GM12878 (cell line): ENCODE results near the gene MAST2. TPM values are rescaled to one million over a fixed set of nuclear protein-coding genes. Genes with fewer than 3 reads are reported as not detected.

ENCODE experiments used
- ATAC-seq: fragments of 200-7000 bp; cut with Tn5 transposase; 3 replicates; pipeline ENCODE4 v1.9.1; 2020; ENCODE audit warnings: mild to moderate bottlenecking, moderate library complexity
- BruUV-seq: library from RNA; stranded (reverse); fragments of 400-500 nt; replicated peaks from 2 replicates; lab custom pipeline; 2021; lab: Mats Ljungman, UMichigan
- CTCF ChIA-PET: fragments of 300-600 bp; sonication (Branson Sonifier 250); formaldehyde crosslinking; extraction: SDS; loops from one replicate; lab custom pipeline; 2021; ENCODE audit warnings: inconsistent platforms; lab: Yijun Ruan, JAX
- POLR2A ChIA-PET: fragments of 350-600 bp; formaldehyde crosslinking; extraction: SDS; loops from one replicate; lab custom pipeline; 2021; ENCODE audit warnings: inconsistent platforms; lab: Charles Lee
- RAD21 ChIA-PET: fragments of 300-600 bp; sonication (Branson Sonifier 250); formaldehyde crosslinking; loops from one replicate; lab custom pipeline; 2023; ENCODE audit warnings: antibody characterized with exemption; ENCODE audit not compliant: unreplicated experiment; lab: Charles Lee
- SMC1A ChIA-PET: fragments of 300-600 bp; sonication (Branson Sonifier 250); formaldehyde crosslinking; loops from one replicate; lab custom pipeline; 2023; ENCODE audit not compliant: unreplicated experiment, uncharacterized antibody; lab: Charles Lee
- DNase-seq: peaks from one replicate; pipeline ENCODE4 v3.0.0-alpha.2; 2011; ENCODE audit warnings: low read depth, low spot score
- FAIRE-seq: peaks from 3 replicates; lab custom pipeline; 2011; peaks lifted over from hg19 to GRCh38; lab: Jason Lieb, UNC
- H2AFZ ChIP-seq: 2 replicates; pipeline ENCODE4 v1.6.0; 2011; ENCODE audit warnings: low read depth, low read length, control low read depth; ENCODE audit not compliant: control insufficient read depth
- H3K27ac ChIP-seq: 2 replicates; pipeline ENCODE4 v1.5.1; 2011; ENCODE audit warnings: control low read depth; ENCODE audit not compliant: control insufficient read depth, insufficient read depth
- H3K27me3 ChIP-seq, 2 experiments: replicated peaks in 1 of 2; 2 replicates each; pipeline versions ENCODE4 v1.6.0 to v1.6.1; 2011; ENCODE audit warnings: low read length in 1 of 2; ENCODE audit not compliant: control insufficient read depth in 2 of 2, insufficient read depth in 2 of 2
- H3K36me3 ChIP-seq, 2 experiments: 2 replicates each; pipeline ENCODE4 v1.5.1; 2011; ENCODE audit warnings: low read length in 1 of 2; ENCODE audit not compliant: control insufficient read depth in 2 of 2, insufficient read depth in 2 of 2
- H3K4me1 ChIP-seq: 2 replicates; pipeline ENCODE4 v1.6.1; 2011; ENCODE audit warnings: mild to moderate bottlenecking, low read length, moderate library complexity, mixed read lengths; ENCODE audit not compliant: control insufficient read depth, insufficient read depth
- H3K4me2 ChIP-seq: 2 replicates; pipeline ENCODE4 v1.6.0; 2011; ENCODE audit warnings: control low read depth; ENCODE audit not compliant: control insufficient read depth, insufficient read depth
- H3K4me3 ChIP-seq: fragments of 200-600 bp; sonication (generic); 2 replicates; pipeline ENCODE4 v1.5.1; 2016
- H3K79me2 ChIP-seq: 2 replicates; pipeline ENCODE4 v1.6.0; 2011; ENCODE audit warnings: low read length; ENCODE audit not compliant: control insufficient read depth, insufficient read depth
- H3K9ac ChIP-seq: 2 replicates; pipeline ENCODE4 v1.8.0; 2011; ENCODE audit warnings: low read length, control low read depth, mixed read lengths; ENCODE audit not compliant: control insufficient read depth, insufficient read depth
- H3K9me3 ChIP-seq: replicated peaks from 3 replicates; pipeline ENCODE4 v1.5.1; 2011; ENCODE audit warnings: mild to moderate bottlenecking, low read length; ENCODE audit not compliant: control insufficient read depth, insufficient read depth
- H4K20me1 ChIP-seq: 2 replicates; pipeline ENCODE4 v1.6.0; 2011; ENCODE audit not compliant: control insufficient read depth, insufficient read depth
- MEF2B ChIP-seq: fragments of 450-650 bp; IDR thresholded peaks from 2 replicates; pipeline ENCODE4 v1.6.1; 2018; ENCODE audit warnings: mild to moderate bottlenecking, moderate library complexity; ENCODE audit not compliant: partially characterized antibody, poor library complexity, severe bottlenecking
- NR2F1 ChIP-seq: fragments of 450-650 bp; conservative IDR thresholded peaks from 2 replicates; pipeline ENCODE4 v1.6.1; 2017; ENCODE audit warnings: mild to moderate bottlenecking
- RUNX3 ChIP-seq: IDR thresholded peaks from 2 replicates; pipeline ENCODE4 v1.6.1; 2012; ENCODE audit warnings: low read length, inconsistent platforms
- YY1 ChIP-seq: IDR thresholded peaks from 2 replicates; pipeline ENCODE4 v1.6.1; 2011; ENCODE audit warnings: low read depth, mild to moderate bottlenecking, low read length
- ZBED1 ChIP-seq: IDR thresholded peaks from 2 replicates; pipeline ENCODE4 v1.6.1; 2016; ENCODE audit warnings: borderline replicate concordance
- ZNF217 ChIP-seq: fragments of 450-650 bp; IDR thresholded peaks from 2 replicates; pipeline ENCODE4 v1.6.1; 2017; ENCODE audit warnings: antibody characterized with exemption, mild to moderate bottlenecking
- WGBS: methylation state at CpG from one replicate; pipeline ENCODE4 v1.1.6; 2016; ENCODE audit warnings: low lambda C conversion rate; ENCODE audit not compliant: insufficient replicate concordance, insufficient coverage; ENCODE audit errors: missing lambda C conversion rate; 5-methylcytosine and 5-hydroxymethylcytosine counted together
- in situ Hi-C: fragments of 300-500 bp; cut with MboI; formaldehyde crosslinking; loops from 9 replicates; pipeline ENCODE4 v1.14.3; 2018; ENCODE audit warnings: mixed read lengths
- intact Hi-C: fragments of 100-400 bp; cut with micrococcal nuclease; formaldehyde crosslinking; loops from one replicate; pipeline ENCODE4 v1.14.2; 2022; ENCODE audit not compliant: unreplicated experiment
- polyA plus RNA-seq, 11 experiments: library from polyadenylated mRNA; depleted of rRNA in 4 of 11; unstranded in 6 of 11; stranded (reverse) in 5 of 11; fragments of >200 nt; fragmentation: Nextera tagmentation in 4 of 11; fragmentation: Illumina TruSeq in 1 of 11; extraction: Ambion mirVana in 4 of 11; extraction: Trizol in 1 of 11; gene quantifications; 1 replicate in 1 of 11; 2 replicates in 10 of 11; pipeline versions ENCODE4 v1.2.1 to v1.2.3, GENCODE V29; 2011 to 2016; ENCODE audit warnings: inconsistent platforms in 2 of 11, missing spikeins in 2 of 11, low read depth in 1 of 11
- total RNA-seq, 4 experiments: library from RNA; depleted of rRNA in 3 of 4; stranded (reverse); fragments of >200 nt in 3 of 4; fragmentation: Illumina TruSeq in 1 of 4; extraction: Trizol in 1 of 4; gene quantifications; 2 replicates each; pipeline versions ENCODE4 v1.2.1 to v1.2.3, GENCODE V29; 2013 to 2021
- TF ChIP-seq, protein P1 (sequence below): IDR thresholded peaks from 2 replicates; pipeline ENCODE4 v1.6.1; 2011; ENCODE audit warnings: low read depth, low read length, improper control_type of control experiment, borderline replicate concordance

Gene MAST2
- total and polyA plus RNA-seq, 10 of the 15 experiments (the other 5 are each of a cell fraction or from before 2014, with no cell fraction given): 1.0 to 28.7 (median 13.8) TPM

DNA sequence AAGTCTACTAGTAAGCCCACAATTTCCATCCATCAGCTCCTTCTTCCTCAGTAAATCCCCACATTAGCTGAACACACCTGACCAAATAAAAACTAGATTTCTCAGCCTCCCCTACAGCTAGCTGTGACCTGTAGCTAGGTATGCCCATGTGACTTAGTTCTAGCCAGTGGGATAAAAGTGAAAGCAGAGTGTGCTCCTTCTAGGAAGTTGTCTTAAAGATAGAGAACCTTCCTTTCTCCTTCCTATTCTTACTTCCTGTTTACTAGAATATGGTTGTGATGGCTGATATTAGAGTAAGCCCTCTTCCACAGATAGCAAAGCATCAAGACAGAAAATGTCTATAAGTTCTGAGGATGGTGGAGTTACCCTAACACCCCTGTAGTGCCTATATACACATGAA lies 262.0 kb downstream of the MAST2 start (continued):
- TF ChIP-seq, protein P1, sequence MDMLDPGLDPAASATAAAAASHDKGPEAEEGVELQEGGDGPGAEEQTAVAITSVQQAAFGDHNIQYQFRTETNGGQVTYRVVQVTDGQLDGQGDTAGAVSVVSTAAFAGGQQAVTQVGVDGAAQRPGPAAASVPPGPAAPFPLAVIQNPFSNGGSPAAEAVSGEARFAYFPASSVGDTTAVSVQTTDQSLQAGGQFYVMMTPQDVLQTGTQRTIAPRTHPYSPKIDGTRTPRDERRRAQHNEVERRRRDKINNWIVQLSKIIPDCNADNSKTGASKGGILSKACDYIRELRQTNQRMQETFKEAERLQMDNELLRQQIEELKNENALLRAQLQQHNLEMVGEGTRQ: peak; percentile 47; the same call in 1 of the 2 replicates
- no peak for TF ChIP-seq YY1

DNA sequence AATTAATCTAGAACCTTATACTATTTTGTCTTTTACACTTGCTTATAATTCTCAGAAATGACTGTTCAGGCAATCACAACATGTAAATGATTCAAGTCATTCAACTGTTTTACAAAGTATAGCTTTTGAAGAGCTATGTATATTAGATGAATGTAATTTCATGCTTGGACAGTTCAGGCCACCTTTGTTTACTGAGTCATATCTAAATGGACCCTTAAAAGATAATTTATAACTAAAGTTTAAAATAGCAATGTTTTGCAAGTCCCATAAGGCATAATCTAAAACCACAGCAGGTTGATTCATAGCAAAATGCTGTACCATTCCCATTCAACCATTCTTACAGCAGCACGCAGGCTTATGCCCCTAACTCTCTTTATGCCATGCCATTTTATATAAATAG lies 264.2 kb downstream of the MAST2 start:
- ChIA-PET SMC1A (interaction anchor here (0.8 to 2.5 kb wide), 9 partner anchors 17 to 93 kb away, joined by 3 to 7 read pairs (median 4); no protein-coding TSS in a partner anchor), RAD21 (interaction anchor here (0.8 to 1.3 kb wide), 5 partner anchors 18 to 91 kb away, joined by 3 read pairs; no protein-coding TSS in a partner anchor), POLR2A (interaction anchor here (1.3 to 1.5 kb wide), 2 partner anchors 62 to 64 kb away, joined by 4 to 6 read pairs; no protein-coding TSS in a partner anchor), CTCF (interaction anchor here (0.8 to 2.7 kb wide), 11 partner anchors 13 to 177 kb away, joined by 3 to 10 read pairs (median 4); no protein-coding TSS in a partner anchor)
- Histone ChIP-seq H2AFZ (no peak overlapping the region), H3K9me3 (no peaks in the 10 kb centered on the region), H3K4me2 (no peak overlapping the region), H3K9ac (no peak overlapping the region), H3K4me3 (no peak overlapping the region), H3K27me3 (no peaks in the 10 kb centered on the region), H3K27ac (no peak overlapping the region), H3K36me3 (peaks cover 1 to 7% of the 10 kb centered on the region in 2 experiments; a peak in 3 of 4 replicates), H4K20me1 (no peaks in the 10 kb centered on the region), H3K79me2 (no peaks in the 10 kb centered on the region), H3K4me1 (peaks cover 6% of the 10 kb centered on the region)
- peak; percentile 47 for ATAC-seq
- peak; percentile 55; the same call in 1 of the 2 replicates for TF ChIP-seq NR2F1
- peak; percentile 45 for TF ChIP-seq MEF2B
- no peak for TF ChIP-seq ZBED1
- TF ChIP-seq ZNF217: peak; percentile 61; the same call in 1 of the 2 replicates
- peak; percentile 22; the same call in 1 of the 2 replicates for TF ChIP-seq RUNX3
- no peak for FAIRE-seq
- intact Hi-C loops (no loop called here), in situ Hi-C loops (no loop called here)
- no peak for DNase-seq
- WGBS: 0% methylated on average over 1 of the region's 1 CpG
- BruUV-seq: TSS peak; percentile 27
